ENCODE data around the gene CLDN6. TPM values are rescaled to one million over a fixed set of nuclear protein-coding genes. Genes with fewer than 3 reads are reported as not detected.
A peak's percentile ranks its signal among the peaks of the same experiment; 100 is the strongest.

CLDN6 gene
- total RNA-seq, 1 experiment from 2014 or later: 743 TPM

DNA sequence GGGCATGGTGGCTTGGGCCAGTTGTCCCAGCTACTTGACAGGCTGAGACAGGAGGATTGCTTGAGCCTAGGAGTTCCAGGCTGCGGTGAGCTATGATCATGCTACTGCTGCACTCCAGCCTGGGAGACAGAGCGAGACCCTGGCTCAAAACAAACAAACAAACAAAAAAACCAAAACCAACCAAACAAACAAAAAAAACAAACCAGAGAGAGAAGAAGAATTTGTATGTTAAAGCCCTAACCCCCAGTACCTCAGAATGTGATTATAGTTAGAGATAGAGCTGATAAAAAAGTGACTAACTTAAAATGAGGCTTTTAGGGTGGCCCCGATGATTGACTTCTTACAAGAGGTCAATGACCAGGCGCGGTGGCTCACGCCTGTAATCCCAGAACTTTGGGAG is 26.7 kb upstream of the CLDN6 start:
- Histone ChIP-seq H3K56ac (ENCODE audit: insufficient read length, low read depth, low read length) (no peak overlapping the region), H3K4me2 (ENCODE audit: insufficient read depth, insufficient read length, low read length) (no peak overlapping the region), H4K20me1 (ENCODE audit: control insufficient read depth, insufficient read depth, insufficient read length) (no peaks in the 10 kb centered on the region), H2BK20ac (ENCODE audit: low read depth, low read length, poor library complexity, severe bottlenecking) (no peak overlapping the region), H2BK12ac (ENCODE audit: insufficient read length, low read depth, low read length) (no peak overlapping the region), H2BK5ac (ENCODE audit: insufficient read length, low read length) (no peak overlapping the region), H4K8ac (replicated peaks; ENCODE audit: insufficient read length, low read depth, low read length) (no peak overlapping the region), H4K5ac (ENCODE audit: insufficient read length, low read depth, low read length) (no peak overlapping the region), H3K23ac (ENCODE audit: insufficient read length, low read depth, low read length) (no peak overlapping the region), H3K27ac (ENCODE audit: insufficient read length, low read depth, low read length) (no peak overlapping the region), H3T11ph (ENCODE audit: low read length) (no peak overlapping the region), H3K4me1 (ENCODE audit: insufficient read depth, low read length) (no peaks in the 10 kb centered on the region), H3K23me2 (ENCODE audit: insufficient read length, low read depth, low read length, poor library complexity, severe bottlenecking) (peaks cover 20% of the 10 kb centered on the region), H2AFZ (ENCODE audit: low read length) (no peak overlapping the region), H3K79me1 (ENCODE audit: insufficient read depth, low read depth, low read length, poor library complexity, severe bottlenecking) (no peaks in the 10 kb centered on the region), H2BK120ac (ENCODE audit: low read depth, low read length, poor library complexity, severe bottlenecking) (no peak overlapping the region), H3K27me3 (ENCODE audit: insufficient read depth, low read length) (no peaks in the 10 kb centered on the region), H4K91ac (ENCODE audit: insufficient read length, low read depth, low read length) (no peak overlapping the region), H2AK5ac (ENCODE audit: insufficient read length, low read length) (no peak overlapping the region), H2BK15ac (ENCODE audit: low read depth, low read length) (no peak overlapping the region), H3K18ac (ENCODE audit: insufficient read length, low read depth, low read length) (no peak overlapping the region), H3K9ac (ENCODE audit: extremely low read depth, insufficient read length, low read length) (no peak overlapping the region), H3K4ac (ENCODE audit: low read depth, low read length) (no peak overlapping the region), H3K9me3 (ENCODE audit: control insufficient read depth, low read depth, low read length) (no peaks in the 10 kb centered on the region), H3K14ac (ENCODE audit: insufficient read depth, low read length) (no peak overlapping the region), H3K79me2 (ENCODE audit: insufficient read depth, low read length) (no peaks in the 10 kb centered on the region)
- H3K4me3 Mint-ChIP-seq: peak overlapping the region; percentile 79 to 91
- peaks cover 57% of the 10 kb centered on the region for H3K27me3 Mint-ChIP-seq (ENCODE audit: low read depth)
- DNase-seq: no peak
- TF ChIP-seq, protein P1, sequence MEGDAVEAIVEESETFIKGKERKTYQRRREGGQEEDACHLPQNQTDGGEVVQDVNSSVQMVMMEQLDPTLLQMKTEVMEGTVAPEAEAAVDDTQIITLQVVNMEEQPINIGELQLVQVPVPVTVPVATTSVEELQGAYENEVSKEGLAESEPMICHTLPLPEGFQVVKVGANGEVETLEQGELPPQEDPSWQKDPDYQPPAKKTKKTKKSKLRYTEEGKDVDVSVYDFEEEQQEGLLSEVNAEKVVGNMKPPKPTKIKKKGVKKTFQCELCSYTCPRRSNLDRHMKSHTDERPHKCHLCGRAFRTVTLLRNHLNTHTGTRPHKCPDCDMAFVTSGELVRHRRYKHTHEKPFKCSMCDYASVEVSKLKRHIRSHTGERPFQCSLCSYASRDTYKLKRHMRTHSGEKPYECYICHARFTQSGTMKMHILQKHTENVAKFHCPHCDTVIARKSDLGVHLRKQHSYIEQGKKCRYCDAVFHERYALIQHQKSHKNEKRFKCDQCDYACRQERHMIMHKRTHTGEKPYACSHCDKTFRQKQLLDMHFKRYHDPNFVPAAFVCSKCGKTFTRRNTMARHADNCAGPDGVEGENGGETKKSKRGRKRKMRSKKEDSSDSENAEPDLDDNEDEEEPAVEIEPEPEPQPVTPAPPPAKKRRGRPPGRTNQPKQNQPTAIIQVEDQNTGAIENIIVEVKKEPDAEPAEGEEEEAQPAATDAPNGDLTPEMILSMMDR (conservative IDR thresholded peaks at IDR 0.05): no peak
- H3K36me3 Mint-ChIP-seq (ENCODE audit: insufficient read depth in 1 of 3, low read depth in 3 of 3): peaks cover 5 to 16% (median 10%) of the 10 kb centered on the region in 3 experiments; a peak in 5 of 7 replicates
- no CpG with 5 or more reads among the region's 6 CpGs for WGBS (ENCODE audit: extremely low coverage, insufficient read length, low lambda C conversion rate)
- peaks cover 2 to 11% of the 10 kb centered on the region in 2 experiments; a peak in 3 of 4 replicates for H3K4me1 Mint-ChIP-seq
- H3K9me3 Mint-ChIP-seq: peaks cover 0 to 3% of the 10 kb centered on the region in 2 experiments; a peak in 2 of 5 replicates
- H3K27ac Mint-ChIP-seq: 0 out of 7 replicates have a peak overlapping the region, but pooled peaks of 1 of the 3 experiments have one; percentile 40

All from H9 (cell line).